GM21515 (cell line): ENCODE data around the gene ACADS.

Source experiments
- ATAC-seq: cut with Tn5 transposase; IDR thresholded peaks from one replicate; pipeline ENCODE4 v1.9.1; 2021; ENCODE audit not compliant: unreplicated experiment

Gene ACADS

GRCh38 chr12:120751389-120751788 is 25.8 kb downstream of the ACADS start:
- no peak for ATAC-seq

- ATAC-seq = no peak
Observed at GRCh38 chr12:120754792-120755191, 29.2 kb downstream of the ACADS start.

GRCh38 chr12:120755269-120755668 is 29.6 kb downstream of the ACADS start:
- no peak for ATAC-seq

DNA sequence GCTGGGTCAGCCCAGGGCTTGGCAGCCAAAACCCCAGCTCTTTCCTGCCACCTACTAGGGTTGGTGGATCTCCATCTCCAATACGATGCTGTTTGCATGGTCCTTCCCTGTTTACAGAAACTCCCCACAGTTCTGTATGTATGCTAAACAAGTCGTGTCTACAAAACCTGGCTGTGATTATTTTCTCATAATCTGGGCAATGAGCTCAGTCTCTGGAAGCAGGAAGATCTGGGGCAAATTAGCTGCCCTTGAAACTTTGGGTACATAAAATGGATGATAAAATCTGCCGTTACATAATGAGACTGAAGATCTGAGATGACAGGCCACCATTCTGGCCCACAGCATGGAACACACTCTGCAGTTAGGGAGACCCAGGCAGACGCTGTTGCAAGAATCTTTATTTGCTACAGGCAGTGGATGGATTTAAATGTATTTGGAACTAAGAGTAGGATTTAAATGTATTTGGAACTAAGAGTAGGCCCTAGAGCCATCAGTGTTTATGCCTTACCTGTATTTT is 31.7 kb downstream of the ACADS start:
- ATAC-seq = no peak

DNA sequence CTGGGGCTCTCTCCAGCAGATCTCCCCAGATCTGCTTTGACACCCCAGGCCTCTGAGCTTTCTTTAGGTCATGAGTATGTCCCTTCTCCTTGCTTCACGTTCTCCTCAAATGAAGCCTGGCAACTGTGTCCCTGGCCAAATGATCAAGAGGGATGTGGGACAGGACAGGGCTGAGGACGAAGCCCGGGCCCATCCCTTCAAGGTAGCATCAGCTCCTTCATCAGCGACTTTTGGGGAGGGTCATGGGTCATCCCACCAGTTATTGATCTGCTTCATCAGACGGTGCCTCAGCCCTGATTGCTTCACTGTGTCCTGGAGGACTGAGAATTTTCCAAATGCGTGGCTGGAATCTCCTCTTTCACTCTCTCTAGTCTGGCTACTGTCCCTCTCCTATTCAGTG is 32.3 kb downstream of the ACADS start:
- ATAC-seq = no peak

DNA sequence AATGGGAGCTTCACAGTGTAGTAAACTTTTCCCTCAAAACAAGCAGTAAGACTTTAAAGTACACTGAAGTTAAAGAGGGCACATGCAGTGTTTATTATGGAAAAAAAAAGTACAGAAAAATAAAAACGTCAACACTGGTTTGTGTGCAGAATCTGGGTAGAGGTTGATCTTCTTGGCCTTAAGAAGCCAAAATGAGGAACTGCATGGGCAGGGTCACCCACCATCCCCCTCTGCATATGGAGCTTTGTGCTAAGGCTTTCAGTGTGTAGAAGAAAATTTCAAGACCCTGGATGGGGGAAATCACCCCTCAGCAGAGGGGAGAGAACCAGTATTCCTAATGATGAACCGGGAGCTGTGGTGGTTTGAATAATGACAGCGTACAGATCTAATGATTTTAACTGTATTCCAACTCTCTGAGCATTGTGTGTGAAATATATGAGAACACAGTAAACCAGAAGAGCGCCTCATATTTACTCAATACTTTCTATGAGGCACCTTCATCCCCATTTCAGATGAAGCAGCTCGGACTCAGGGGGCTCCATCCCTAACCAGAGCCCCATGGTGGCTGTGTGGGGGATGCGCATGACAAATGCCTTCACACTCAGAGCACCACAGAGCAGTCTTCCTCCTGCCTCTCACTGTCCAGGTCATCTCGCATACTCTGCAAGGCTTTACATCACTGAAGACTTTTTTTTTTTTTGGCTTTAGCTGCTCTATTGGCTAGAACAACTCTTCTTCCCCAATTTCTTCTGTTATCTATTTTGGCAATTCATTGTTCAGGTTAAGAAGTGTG is 33.4 kb downstream of the ACADS start:
- ATAC-seq = no peak

- ATAC-seq = no peak
Observed at GRCh38 chr12:120759591-120760348, 34.1 kb downstream of the ACADS start.

- ATAC-seq = no peak
Observed at GRCh38 chr12:120760349-120761254, 35.0 kb downstream of the ACADS start.

GRCh38 chr12:120761519-120761934 is 35.9 kb downstream of the ACADS start:
- ATAC-seq = no peak

DNA sequence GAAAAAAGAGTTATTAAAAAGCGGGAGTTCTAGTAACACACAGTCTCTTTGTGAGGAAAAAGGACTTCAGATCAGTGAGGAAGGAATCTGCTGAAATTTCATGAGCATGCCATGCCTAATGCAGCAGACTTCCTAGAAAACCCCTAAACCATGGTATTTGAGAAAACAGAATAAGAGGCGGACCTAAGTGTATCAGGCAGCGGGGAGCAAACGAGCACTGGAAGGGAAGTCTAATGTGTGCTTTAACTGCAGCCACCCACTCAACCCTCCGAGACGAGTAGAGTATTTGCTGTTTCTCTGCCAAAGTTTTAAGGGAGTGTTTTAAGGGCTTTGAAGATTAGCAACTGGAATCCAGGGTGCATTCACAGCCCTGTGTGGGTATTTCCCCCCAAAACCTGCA is 36.5 kb downstream of the ACADS start:
- ATAC-seq = no peak

DNA sequence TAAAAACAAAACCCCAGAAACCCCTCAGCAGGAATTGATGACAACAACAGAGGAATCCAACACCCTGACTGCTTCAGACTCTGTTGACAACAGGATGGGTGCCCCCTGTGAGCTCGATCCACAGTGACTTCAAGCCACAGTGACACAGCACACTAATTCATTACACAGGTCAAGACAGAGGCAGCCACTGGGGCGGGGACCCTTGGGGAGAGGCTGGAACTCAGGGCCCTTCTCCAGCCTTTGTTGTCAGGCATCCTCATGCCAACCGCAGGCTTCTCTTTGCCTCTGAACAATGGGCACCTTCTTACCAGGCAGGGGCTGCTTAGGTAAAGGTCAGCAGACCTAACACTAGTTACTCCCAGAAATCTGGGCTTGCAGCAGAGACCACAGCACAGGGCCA is 37.6 kb downstream of the ACADS start:
- ATAC-seq = no peak

DNA sequence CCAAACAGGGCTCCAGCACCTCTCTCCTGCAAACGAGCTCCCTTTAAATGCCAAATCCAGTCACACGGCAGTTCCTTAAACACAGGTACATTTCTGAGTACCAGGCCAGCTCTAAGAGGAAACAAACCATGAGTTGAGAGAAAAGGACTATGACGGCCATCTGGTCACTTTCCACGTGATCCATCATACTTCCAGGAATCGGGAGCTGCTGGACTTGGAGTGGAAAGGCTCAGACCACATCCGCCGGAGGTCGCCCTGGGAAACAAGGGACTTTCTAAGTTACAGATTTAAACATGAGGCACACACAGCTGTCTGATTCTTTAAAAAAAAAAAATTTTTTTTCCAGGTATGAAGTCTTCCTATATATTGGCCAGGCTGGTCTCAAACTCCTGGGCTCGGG is 39.2 kb downstream of the ACADS start:
- no peak for ATAC-seq

- ATAC-seq = no peak
Observed at GRCh38 chr12:120766566-120766965, 40.9 kb downstream of the ACADS start.

- no peak for ATAC-seq
Observed at GRCh38 chr12:120767071-120768024, 41.7 kb downstream of the ACADS start.

GRCh38 chr12:120771097-120771496 is 45.5 kb downstream of the ACADS start:
- no peak for ATAC-seq

DNA sequence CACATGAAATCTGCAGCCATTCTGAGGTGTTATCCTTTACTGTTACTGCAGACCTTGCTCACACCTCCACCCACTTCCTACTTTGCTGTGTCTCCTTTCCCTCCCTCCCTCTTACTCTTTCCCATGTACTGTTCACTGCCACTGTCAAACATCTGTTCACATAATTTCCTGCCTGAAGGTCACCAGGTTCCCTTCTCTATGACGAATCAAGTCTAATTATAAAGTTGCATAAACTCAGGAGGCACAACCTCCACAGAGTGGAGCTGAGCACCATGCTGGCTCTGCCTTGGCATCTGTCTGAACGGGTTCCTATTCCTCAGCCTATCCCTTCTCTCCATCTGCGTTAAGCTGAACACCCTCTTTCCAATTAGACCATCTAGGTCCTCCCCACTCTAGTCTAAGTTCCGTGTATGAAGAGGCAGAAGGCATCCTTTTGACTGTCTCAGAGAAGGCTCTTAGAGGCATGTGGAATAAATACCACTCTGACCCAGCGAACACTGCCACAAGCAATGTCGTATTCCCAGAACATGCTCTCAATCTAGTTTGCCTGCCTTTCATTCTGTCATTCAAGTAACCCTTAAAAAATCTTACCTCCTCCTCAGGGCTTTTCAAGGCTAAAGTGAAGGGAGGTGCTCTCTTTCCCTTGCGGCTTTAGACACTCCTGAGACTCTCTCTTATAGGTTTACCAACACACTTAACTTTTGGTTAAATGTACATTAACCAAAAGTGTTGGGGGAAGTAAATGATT is 48.7 kb downstream of the ACADS start:
- no peak for ATAC-seq

DNA sequence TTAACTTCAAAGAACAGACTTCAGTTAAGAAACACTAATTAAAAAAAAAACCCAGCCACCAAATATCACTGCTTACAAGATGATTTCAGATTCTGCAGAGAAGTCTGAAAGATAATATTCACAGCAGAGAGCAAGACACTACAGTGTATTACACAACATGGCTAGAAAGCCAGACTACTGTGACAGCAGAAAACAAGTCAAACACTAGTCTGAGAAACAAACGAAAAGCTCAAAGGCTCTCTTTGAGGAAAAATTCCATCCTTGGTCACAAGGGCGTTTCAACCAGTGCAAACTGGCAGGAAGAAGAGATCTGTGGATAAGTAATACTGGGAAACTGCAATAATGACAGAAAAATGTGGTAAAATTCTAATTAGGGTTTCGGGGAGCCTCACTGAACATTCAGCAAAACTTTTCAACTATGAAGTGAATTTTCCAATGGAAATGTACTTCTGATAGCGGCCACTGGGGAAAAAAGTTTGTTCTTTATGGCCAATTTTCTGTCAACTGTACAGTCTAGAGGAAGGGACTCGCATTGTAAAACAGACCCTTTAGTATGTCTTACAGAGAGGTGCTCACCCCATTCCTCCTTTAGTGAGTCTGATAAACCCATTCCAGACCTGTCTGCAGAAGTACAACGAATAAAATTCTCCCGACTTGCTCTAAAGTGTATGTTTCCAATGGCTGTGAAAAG is 50.4 kb downstream of the ACADS start:
- no peak for ATAC-seq

GRCh38 chr12:120783197-120783596 is 57.6 kb downstream of the ACADS start:
- ATAC-seq = no peak

- no peak for ATAC-seq
Observed at GRCh38 chr12:120784804-120785203, 59.2 kb downstream of the ACADS start.
